SK-N-SH (cell line): ENCODE data around the gene KCNQ5. TPM values are rescaled to one million over a fixed set of nuclear protein-coding genes. Genes with fewer than 3 reads are reported as not detected.
A peak's percentile ranks its signal among the peaks of the same experiment; 100 is the strongest.

ENCODE experiments used
- CTCF ChIA-PET: fragments of 300-600, 350-600 bp; formaldehyde crosslinking; extraction: SDS; loops from one replicate; lab custom pipeline; 2021; lab: Yijun Ruan, JAX
- POLR2A ChIA-PET: fragments of 350-600 bp; sonication (Branson Sonifier 250); formaldehyde crosslinking; extraction: SDS; loops from one replicate; lab custom pipeline; 2020; ENCODE audit warnings: antibody characterized with exemption, inconsistent platforms; lab: Yijun Ruan, JAX
- DNase-seq: peaks from one replicate; pipeline ENCODE4 v3.0.0; 2012
- H2AFZ ChIP-seq: fragments of 200-600 bp; sonication (generic); 2 replicates; pipeline ENCODE4 v1.8.1; 2016; ENCODE audit warnings: antibody characterized with exemption, mild to moderate bottlenecking, low read depth
- H3F3A ChIP-seq: fragments of 200-600 bp; sonication (generic); replicated peaks from 2 replicates; pipeline ENCODE3; 2016; ENCODE audit warnings: antibody characterized with exemption, mild to moderate bottlenecking; ENCODE audit not compliant: insufficient read depth
- H3K27ac ChIP-seq, 2 experiments: fragments of 200-500 bp in 1 of 2; fragments of 200-600 bp in 1 of 2; sonication (Bioruptor generic) in 1 of 2; sonication (generic), shearing (Covaris generic) in 1 of 2; 2 replicates each; pipeline versions ENCODE4 v1.5.1 to v1.6.1; 2014 to 2016; ENCODE audit warnings: low read depth in 2 of 2, inconsistent platforms in 1 of 2, low read length in 1 of 2, mild to moderate bottlenecking in 1 of 2, mixed read lengths in 1 of 2
- H3K27me3 ChIP-seq: fragments of 200-600 bp; sonication (generic), shearing (Covaris generic); 2 replicates; pipeline ENCODE4 v1.6.1; 2016; ENCODE audit warnings: mixed run types; ENCODE audit not compliant: insufficient read depth
- H3K36me3 ChIP-seq, 2 experiments: fragments of 200-500 bp in 1 of 2; fragments of 200-600 bp in 1 of 2; sonication (Bioruptor generic) in 1 of 2; sonication (generic) in 1 of 2; replicated peaks in 1 of 2; 2 replicates each; pipeline versions ENCODE3 to v1.5.1; 2014 to 2016; ENCODE audit warnings: low read length in 1 of 2, mild to moderate bottlenecking in 1 of 2; ENCODE audit not compliant: insufficient read depth in 2 of 2, control insufficient read depth in 1 of 2
- H3K4me1 ChIP-seq, 2 experiments: fragments of 200-500 bp in 1 of 2; fragments of 200-600 bp in 1 of 2; sonication (Bioruptor generic) in 1 of 2; sonication (generic), shearing (Covaris generic) in 1 of 2; 2 replicates each; pipeline versions ENCODE4 v1.5.1 to v1.6.1; 2014 to 2016; ENCODE audit warnings: low read depth in 1 of 2, low read length in 1 of 2, mixed run types in 1 of 2; ENCODE audit not compliant: insufficient read depth in 2 of 2, control insufficient read depth in 1 of 2
- H3K4me2 ChIP-seq: fragments of 200-600 bp; sonication (generic), shearing (Covaris generic); 2 replicates; pipeline ENCODE4 v1.6.1; 2017; ENCODE audit warnings: mixed run types
- H3K4me3 ChIP-seq, 2 experiments: fragments of 200-500 bp in 1 of 2; fragments of 200-600 bp in 1 of 2; sonication (Bioruptor generic) in 1 of 2; sonication (generic), shearing (Covaris generic) in 1 of 2; 2 replicates each; pipeline versions ENCODE4 v1.5.1 to v1.8.1; 2014 to 2016; ENCODE audit warnings: low read depth in 2 of 2, inconsistent platforms in 1 of 2, low read length in 1 of 2, mild to moderate bottlenecking in 1 of 2, mixed read lengths in 1 of 2, moderate library complexity in 1 of 2
- H3K79me2 ChIP-seq: fragments of 200-600 bp; sonication (generic); 2 replicates; pipeline ENCODE4 v1.8.1; 2017; ENCODE audit warnings: mild to moderate bottlenecking; ENCODE audit not compliant: insufficient read depth
- H3K9ac ChIP-seq: fragments of 200-600 bp; sonication (generic); 2 replicates; pipeline ENCODE4 v1.6.1; 2017; ENCODE audit warnings: mixed run types
- H3K9me2 ChIP-seq: fragments of 200-600 bp; sonication (generic); 2 replicates; pipeline ENCODE4 v1.6.1; 2017; ENCODE audit warnings: mixed run types
- H3K9me3 ChIP-seq: fragments of 200-600 bp; sonication (generic); 2 replicates; pipeline ENCODE4 v1.6.1; 2017; ENCODE audit warnings: mixed run types, mild to moderate bottlenecking, moderate library complexity
- H4K20me1 ChIP-seq: fragments of 200-600 bp; sonication (generic); 2 replicates; pipeline ENCODE4 v1.6.1; 2017; ENCODE audit warnings: mild to moderate bottlenecking, mixed run types; ENCODE audit not compliant: insufficient read depth
- EP300 ChIP-seq, 2 experiments: IDR thresholded peaks; 2 replicates each; pipeline versions ENCODE4 v1.4.0 to v1.6.1; 2012; ENCODE audit warnings: borderline replicate concordance in 1 of 2, low read depth in 1 of 2, low read length in 1 of 2
- FOSL2 ChIP-seq: IDR thresholded peaks from 2 replicates; pipeline ENCODE4 v1.4.0; 2012; ENCODE audit warnings: low read depth, mild to moderate bottlenecking, moderate library complexity, borderline replicate concordance
- FOXM1 ChIP-seq: IDR thresholded peaks from 2 replicates; pipeline ENCODE4 v1.4.0; 2012; ENCODE audit warnings: low read depth, mild to moderate bottlenecking
- MEF2A ChIP-seq: IDR thresholded peaks from 2 replicates; pipeline ENCODE4 v1.4.0; 2012; ENCODE audit warnings: low read depth, borderline replicate concordance
- TEAD4 ChIP-seq: IDR thresholded peaks from 2 replicates; pipeline ENCODE4 v1.4.0; 2012; ENCODE audit warnings: mild to moderate bottlenecking, borderline replicate concordance; ENCODE audit not compliant: insufficient read depth
- YY1 ChIP-seq: IDR thresholded peaks from 2 replicates; pipeline ENCODE4 v1.4.0; 2012; ENCODE audit warnings: low read depth, mild to moderate bottlenecking
- WGBS: methylation state at CpG from one replicate; pipeline ENCODE4 v1.1.6; 2017; ENCODE audit warnings: low lambda C conversion rate; 5-methylcytosine and 5-hydroxymethylcytosine counted together
- polyA plus RNA-seq, 3 experiments: library from polyadenylated mRNA; depleted of rRNA; stranded (reverse); fragments of >200 nt; gene quantifications; 2 replicates each; pipeline ENCODE4 v1.2.3, GENCODE V29; 2012
- TF ChIP-seq, protein P1 (sequence below): fragments of 200-600 bp; sonication (generic); IDR thresholded peaks from 2 replicates; pipeline ENCODE4 v1.6.1; 2017; ENCODE audit warnings: antibody characterized with exemption, mild to moderate bottlenecking, moderate library complexity
- TF ChIP-seq, protein P2 (sequence below): IDR thresholded peaks from 2 replicates; pipeline ENCODE4; 2012
- TF ChIP-seq, protein P3 (sequence below): IDR thresholded peaks from 2 replicates; pipeline ENCODE4 v1.4.0; 2012; ENCODE audit warnings: low read depth

KCNQ5 gene
- polyA plus RNA-seq, 1 of the 3 experiments (the other 2 are of a cell fraction), result 3.2 TPM

DNA sequence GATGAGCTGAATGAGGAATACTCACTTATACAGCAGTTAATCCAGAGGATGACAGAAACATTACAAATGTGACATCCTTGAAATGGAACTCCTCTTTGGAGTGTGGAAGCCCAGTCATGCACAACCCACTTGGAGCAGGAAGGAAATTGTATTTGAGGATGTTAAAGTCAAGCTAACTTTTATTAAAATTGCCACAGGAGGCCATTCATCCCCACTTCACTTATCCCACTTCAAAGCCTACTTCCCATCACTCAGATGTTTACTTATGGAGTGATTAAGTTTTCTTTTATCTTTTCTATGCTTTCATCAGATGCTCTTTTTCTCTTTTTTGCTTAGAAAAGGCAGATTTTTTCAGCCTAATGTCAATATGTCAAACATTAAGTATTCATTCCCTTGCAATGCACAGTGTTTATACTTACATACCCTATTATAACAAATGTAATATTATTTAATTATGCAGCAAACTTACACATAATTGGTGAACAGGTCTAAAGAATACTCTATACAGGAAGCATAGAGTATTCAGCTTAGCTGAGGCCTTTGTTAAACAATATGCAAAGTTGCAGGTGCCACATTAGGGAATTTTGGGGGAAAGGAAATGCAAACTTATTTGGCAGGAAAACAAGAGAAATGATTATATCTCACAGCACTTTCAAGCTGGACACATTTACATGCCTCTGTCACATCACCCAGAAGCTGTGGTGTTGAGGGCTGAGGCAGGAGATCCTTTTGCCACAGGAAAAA, 454.5 kb downstream of the KCNQ5 start (continued):
- TF ChIP-seq, protein P1, sequence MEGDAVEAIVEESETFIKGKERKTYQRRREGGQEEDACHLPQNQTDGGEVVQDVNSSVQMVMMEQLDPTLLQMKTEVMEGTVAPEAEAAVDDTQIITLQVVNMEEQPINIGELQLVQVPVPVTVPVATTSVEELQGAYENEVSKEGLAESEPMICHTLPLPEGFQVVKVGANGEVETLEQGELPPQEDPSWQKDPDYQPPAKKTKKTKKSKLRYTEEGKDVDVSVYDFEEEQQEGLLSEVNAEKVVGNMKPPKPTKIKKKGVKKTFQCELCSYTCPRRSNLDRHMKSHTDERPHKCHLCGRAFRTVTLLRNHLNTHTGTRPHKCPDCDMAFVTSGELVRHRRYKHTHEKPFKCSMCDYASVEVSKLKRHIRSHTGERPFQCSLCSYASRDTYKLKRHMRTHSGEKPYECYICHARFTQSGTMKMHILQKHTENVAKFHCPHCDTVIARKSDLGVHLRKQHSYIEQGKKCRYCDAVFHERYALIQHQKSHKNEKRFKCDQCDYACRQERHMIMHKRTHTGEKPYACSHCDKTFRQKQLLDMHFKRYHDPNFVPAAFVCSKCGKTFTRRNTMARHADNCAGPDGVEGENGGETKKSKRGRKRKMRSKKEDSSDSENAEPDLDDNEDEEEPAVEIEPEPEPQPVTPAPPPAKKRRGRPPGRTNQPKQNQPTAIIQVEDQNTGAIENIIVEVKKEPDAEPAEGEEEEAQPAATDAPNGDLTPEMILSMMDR, result no peak

DNA sequence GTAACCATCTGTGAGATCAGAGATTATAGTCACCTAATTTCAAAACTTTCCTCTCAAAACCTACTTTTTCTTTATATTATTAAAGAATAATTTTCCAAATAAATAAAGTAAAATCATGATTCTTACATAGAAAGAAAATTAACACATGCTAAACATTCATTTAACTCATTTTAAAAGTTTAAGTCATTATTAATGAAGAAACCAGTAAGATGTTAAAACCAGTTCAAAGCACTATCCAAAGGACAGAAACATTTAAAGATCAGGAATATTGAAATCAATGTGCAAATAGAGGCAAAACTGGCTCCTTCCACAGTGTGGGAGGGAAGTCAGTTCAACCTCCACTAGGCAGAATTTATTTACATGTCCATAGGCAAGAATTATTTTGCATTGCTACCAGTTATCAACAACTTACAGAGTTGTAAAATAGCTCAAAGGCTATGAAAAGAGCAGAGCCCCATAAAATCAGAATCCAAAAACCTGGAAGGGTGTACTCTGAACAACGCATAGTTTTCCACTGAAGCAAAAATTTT, 456.5 kb downstream of the KCNQ5 start:
- peaks cover 39% of the 10 kb centered on the region for H3F3A ChIP-seq
- POLR2A ChIA-PET, result no interaction called here
- H3K4me3 ChIP-seq, result no peak overlapping the region
- H4K20me1 ChIP-seq, result no peaks in the 10 kb centered on the region
- peaks cover 0 to 18% of the 10 kb centered on the region in 2 experiments; a peak in 2 of 4 replicates for H3K4me1 ChIP-seq
- TF ChIP-seq FOXM1 (no peak), EP300 (IDR thresholded peaks at IDR 0.05; ENCODE audit: borderline replicate concordance in 1 of 2, low read depth in 1 of 2, low read length in 1 of 2) (no peak), FOSL2 (no peak), YY1 (no peak), MEF2A (no peak), TEAD4 (no peak)
- TF ChIP-seq, protein P2, sequence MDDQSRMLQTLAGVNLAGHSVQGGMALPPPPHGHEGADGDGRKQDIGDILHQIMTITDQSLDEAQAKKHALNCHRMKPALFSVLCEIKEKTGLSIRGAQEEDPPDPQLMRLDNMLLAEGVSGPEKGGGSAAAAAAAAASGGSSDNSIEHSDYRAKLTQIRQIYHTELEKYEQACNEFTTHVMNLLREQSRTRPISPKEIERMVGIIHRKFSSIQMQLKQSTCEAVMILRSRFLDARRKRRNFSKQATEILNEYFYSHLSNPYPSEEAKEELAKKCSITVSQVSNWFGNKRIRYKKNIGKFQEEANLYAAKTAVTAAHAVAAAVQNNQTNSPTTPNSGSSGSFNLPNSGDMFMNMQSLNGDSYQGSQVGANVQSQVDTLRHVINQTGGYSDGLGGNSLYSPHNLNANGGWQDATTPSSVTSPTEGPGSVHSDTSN, result no peak
- TF ChIP-seq, protein P3, sequence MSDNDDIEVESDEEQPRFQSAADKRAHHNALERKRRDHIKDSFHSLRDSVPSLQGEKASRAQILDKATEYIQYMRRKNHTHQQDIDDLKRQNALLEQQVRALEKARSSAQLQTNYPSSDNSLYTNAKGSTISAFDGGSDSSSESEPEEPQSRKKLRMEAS, result no peak
- TF ChIP-seq, all 33 proteins: peak for 0
- Histone ChIP-seq H2AFZ (no peak overlapping the region), H3K36me3 (peaks cover 0 to 19% of the 10 kb centered on the region in 2 experiments), H3K27me3 (no peaks in the 10 kb centered on the region), H3K27ac (peak overlapping the region in 1 of 2 experiments; percentile 83; a peak in 1 of 4 replicates), H3K9me3 (no peaks in the 10 kb centered on the region), H3K9ac (no peak overlapping the region), H3K4me2 (no peak overlapping the region), H3K9me2 (no peaks in the 10 kb centered on the region), H3K79me2 (no peaks in the 10 kb centered on the region)
- 93% methylated on average over 1 of the region's 1 CpG for WGBS
- DNase-seq, result no peak
- CTCF ChIA-PET, result interaction anchor here (1.6 kb wide), 1 partner anchor 666 kb away, joined by 3 read pairs; no protein-coding TSS in a partner anchor
